Mucosa of descending colon (tissue), 3 donors: ENCODE data around the gene IRF1. TPM values are rescaled to one million over a fixed set of nuclear protein-coding genes. Genes with fewer than 3 reads are reported as not detected.

Experiments
- ATAC-seq: fragments of 200-7000 bp; cut with Tn5 transposase; one replicate; pipeline ENCODE4 v1.9.1; 2020; ENCODE audit warnings: mild to moderate bottlenecking, moderate library complexity
- DNase-seq, 3 donors: peaks; one replicate each; pipeline ENCODE4 v3.0.0-alpha.2; 2020
- H3K36me3 ChIP-seq: fragments of 200-600 bp; one replicate; pipeline ENCODE4 v1.8.0; 2021; ENCODE audit warnings: low read depth, mild to moderate bottlenecking
- H3K4me1 ChIP-seq: fragments of 200-600 bp; one replicate; pipeline ENCODE4 v1.8.0; 2021; ENCODE audit warnings: low read depth, mild to moderate bottlenecking
- H3K4me3 ChIP-seq: fragments of 200-600 bp; one replicate; pipeline ENCODE4 v1.8.0; 2021; ENCODE audit warnings: mild to moderate bottlenecking
- H3K9me3 ChIP-seq: fragments of 200-600 bp; one replicate; pipeline ENCODE4 v1.8.0; 2021; ENCODE audit warnings: mild to moderate bottlenecking
- CTCF ChIP-seq: fragments of 200-600 bp; IDR thresholded peaks from one replicate; pipeline ENCODE4 v1.8.0; 2022; ENCODE audit warnings: antibody characterized with exemption, mild to moderate bottlenecking
- intact Hi-C, 2 donors: fragments of 100-400 bp; cut with DNase I in 1 of 2; cut with micrococcal nuclease in 1 of 2; formaldehyde crosslinking; loops; one replicate each; pipeline versions ENCODE4 v1.11.0 to v1.11.1; 2022; cut with DNase I, micrococcal nuclease
- total RNA-seq, 3 donors: library from RNA; stranded (reverse); fragmentation: NEBNext Ultra II Directional in 2 of 3; extraction: Animal tissue kit (Norgen Biotek cat#: 25700) in 2 of 3; gene quantifications; one replicate each; pipeline versions ENCODE4 v1.2.1 to v1.2.4, GENCODE V29; 2021 to 2023
- donor health status: DM: no; HTN: no; CAD: no; lungs with moderate emphysema.
- donor health status: DM: no; HTN: no; CAD: no.
- donor health status: DM: no; HTN: yes; CAD: no.

IRF1 gene
- total RNA-seq, 3 donors from 2014 or later, result 89.4 to 172 (median 143) TPM

DNA sequence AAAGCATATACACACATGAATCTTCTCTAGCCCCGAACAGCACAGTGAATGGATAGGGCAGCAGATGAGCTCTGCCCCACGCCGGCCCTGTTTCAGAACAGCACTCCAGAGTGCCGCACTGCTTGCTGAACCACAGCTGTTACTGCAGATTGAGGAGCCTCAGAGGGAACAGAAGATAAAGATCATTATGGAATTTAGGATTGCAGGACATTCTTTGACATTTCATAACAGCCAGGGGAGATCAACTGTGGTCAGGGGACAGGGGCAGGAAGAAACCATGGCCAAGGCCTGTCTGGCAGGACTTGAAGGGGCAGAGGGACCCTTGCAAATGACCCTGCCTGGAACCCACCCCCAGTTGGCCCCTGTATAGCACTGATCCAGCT is 20.6 kb downstream of the IRF1 start:
- peak in 1 of 3 donors; percentile 16 for DNase-seq
- intact Hi-C loops, result no loop called here
- H3K9me3 ChIP-seq, result no peaks in the 10 kb centered on the region

GRCh38 chr5:132469380-132470009 is 21.1 kb downstream of the IRF1 start:
- no peaks in the 10 kb centered on the region for H3K9me3 ChIP-seq
- no peak overlapping the region for H3K4me3 ChIP-seq
- intact Hi-C loops, result loop anchor here in 1 of 2 donors (5.0 kb wide), 1 partner anchor 42 kb away; no protein-coding TSS in a partner anchor
- no peaks in the 10 kb centered on the region for H3K36me3 ChIP-seq
- ATAC-seq, result no peak
- TF ChIP-seq CTCF, result no peak
- peak in 1 of 3 donors; percentile 10 for DNase-seq
- peaks cover 19% of the 10 kb centered on the region for H3K4me1 ChIP-seq

More for the DNA sequence above, 20.6 kb downstream of the IRF1 start:
- H3K4me3 ChIP-seq, result no peak overlapping the region
- no peak for ATAC-seq
- H3K36me3 ChIP-seq, result no peaks in the 10 kb centered on the region
- TF ChIP-seq CTCF, result no peak
- peaks cover 19% of the 10 kb centered on the region for H3K4me1 ChIP-seq

- intact Hi-C loops, result loop anchor here in 1 of 2 donors (5.0 kb wide), 1 partner anchor 42 kb away; no protein-coding TSS in a partner anchor
- Histone ChIP-seq H3K9me3 (no peaks in the 10 kb centered on the region), H3K4me3 (no peak overlapping the region), H3K36me3 (no peaks in the 10 kb centered on the region), H3K4me1 (peaks cover 22% of the 10 kb centered on the region)
- peak in 1 of 3 donors; percentile 18 for DNase-seq
- no peak for ATAC-seq
- no peak for TF ChIP-seq CTCF
Measured at GRCh38 chr5:132468656-132469379, 21.8 kb downstream of the IRF1 start.

DNA sequence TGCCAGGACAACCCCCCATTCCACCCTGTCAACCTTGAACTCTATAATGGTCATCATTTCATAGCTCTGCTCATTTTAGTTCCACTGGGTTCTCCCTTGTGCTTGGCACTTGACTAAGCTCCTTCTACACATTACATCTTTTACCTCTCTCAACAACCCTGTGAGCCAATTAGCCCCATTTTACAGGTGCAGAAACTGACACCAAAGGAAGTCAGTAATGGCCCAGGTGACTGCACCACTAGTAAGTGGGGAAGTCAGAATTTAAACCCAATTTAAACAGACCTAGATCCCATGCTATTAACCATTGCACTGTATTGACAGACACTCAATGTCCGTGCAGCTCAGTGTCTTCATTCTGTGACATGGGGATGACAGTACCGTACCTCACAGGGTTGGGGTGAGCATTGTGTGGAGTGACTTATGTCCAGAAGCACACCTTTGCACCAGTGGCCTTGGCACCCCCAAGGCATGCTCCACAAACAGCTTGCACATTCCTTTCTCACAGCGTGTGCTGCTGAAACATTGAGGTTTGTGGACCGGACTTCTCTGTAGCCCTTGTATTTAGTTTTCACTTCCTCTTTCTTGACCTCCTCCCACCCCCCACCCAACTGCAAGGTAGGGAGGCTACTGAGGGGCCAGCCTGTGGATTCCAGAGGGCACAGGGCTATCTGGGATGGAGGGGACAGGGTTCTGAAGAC is 23.1 kb downstream of the IRF1 start:
- no peaks in the 10 kb centered on the region for H3K36me3 ChIP-seq
- no peak overlapping the region for H3K4me3 ChIP-seq
- no peaks in the 10 kb centered on the region for H3K9me3 ChIP-seq
- DNase-seq, result peak in 1 of 3 donors; percentile 27
- intact Hi-C loops, result loop anchor here in 1 of 2 donors (5.0 kb wide), 1 partner anchor 40 kb away; no protein-coding TSS in a partner anchor
- H3K4me1 ChIP-seq, result peaks cover 36% of the 10 kb centered on the region
- TF ChIP-seq CTCF, result no peak
- no peak for ATAC-seq

- no peaks in the 10 kb centered on the region for H3K9me3 ChIP-seq
- intact Hi-C loops, result loop anchor here in 1 of 2 donors (5.0 kb wide), 1 partner anchor 39 kb away; no protein-coding TSS in a partner anchor
- DNase-seq (peak; percentile 61 to 89 (median 74)), ATAC-seq (peak; percentile 56)
- no peak overlapping the region for H3K4me3 ChIP-seq
- H3K4me1 ChIP-seq, result peaks cover 44% of the 10 kb centered on the region
- no peak for TF ChIP-seq CTCF
- H3K36me3 ChIP-seq, result no peaks in the 10 kb centered on the region
Measured at GRCh38 chr5:132466433-132467286, 23.9 kb downstream of the IRF1 start.
